Body of pancreas (tissue), 4 donors: ENCODE measurements around the gene ULK2.

Experiments
- POLR2A ChIP-seq, 3 donors: fragments of 450-650 bp; IDR thresholded peaks; one replicate each; pipeline ENCODE4 v1.6.1; 2016; ENCODE audit warnings: antibody characterized with exemption in 3 of 3, mild to moderate bottlenecking in 2 of 3
- TF ChIP-seq, protein P1 (sequence below), 7 experiments: fragments of 450-650 bp in 4 of 7; fragments of 200-600 bp in 3 of 7; sonication (generic) in 3 of 7; IDR thresholded peaks; one replicate each; pipeline ENCODE4 v1.5.1; 2016 to 2019; ENCODE audit warnings: antibody characterized with exemption in 7 of 7

DNA sequence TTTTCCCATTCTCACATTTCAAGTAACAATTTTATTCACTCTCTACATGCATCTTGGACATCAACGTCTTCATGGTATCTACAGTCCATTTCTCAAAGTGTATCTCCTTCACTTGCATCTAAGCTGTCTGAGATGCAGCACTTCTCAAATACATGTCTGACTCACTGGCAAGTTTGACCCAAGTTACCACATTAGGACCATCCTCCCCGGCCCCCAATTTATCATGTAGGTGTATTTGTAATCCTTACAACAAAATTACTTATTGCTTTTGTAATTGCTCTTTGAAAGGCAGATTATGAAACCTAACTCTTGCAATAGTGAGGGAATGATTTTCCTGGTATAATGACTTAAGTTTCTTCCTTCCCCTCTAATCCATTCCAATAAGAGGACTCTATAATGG is 28.9 kb upstream of the ULK2 start:
- TF ChIP-seq, protein P1, sequence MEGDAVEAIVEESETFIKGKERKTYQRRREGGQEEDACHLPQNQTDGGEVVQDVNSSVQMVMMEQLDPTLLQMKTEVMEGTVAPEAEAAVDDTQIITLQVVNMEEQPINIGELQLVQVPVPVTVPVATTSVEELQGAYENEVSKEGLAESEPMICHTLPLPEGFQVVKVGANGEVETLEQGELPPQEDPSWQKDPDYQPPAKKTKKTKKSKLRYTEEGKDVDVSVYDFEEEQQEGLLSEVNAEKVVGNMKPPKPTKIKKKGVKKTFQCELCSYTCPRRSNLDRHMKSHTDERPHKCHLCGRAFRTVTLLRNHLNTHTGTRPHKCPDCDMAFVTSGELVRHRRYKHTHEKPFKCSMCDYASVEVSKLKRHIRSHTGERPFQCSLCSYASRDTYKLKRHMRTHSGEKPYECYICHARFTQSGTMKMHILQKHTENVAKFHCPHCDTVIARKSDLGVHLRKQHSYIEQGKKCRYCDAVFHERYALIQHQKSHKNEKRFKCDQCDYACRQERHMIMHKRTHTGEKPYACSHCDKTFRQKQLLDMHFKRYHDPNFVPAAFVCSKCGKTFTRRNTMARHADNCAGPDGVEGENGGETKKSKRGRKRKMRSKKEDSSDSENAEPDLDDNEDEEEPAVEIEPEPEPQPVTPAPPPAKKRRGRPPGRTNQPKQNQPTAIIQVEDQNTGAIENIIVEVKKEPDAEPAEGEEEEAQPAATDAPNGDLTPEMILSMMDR (IDR thresholded peaks at IDR 0.05): no peak
- TF ChIP-seq POLR2A (IDR thresholded peaks at IDR 0.05): no peak
